Right atrium auricular region (tissue), 2 donors: ENCODE results near the gene AHCYL2. TPM values are rescaled to one million over a fixed set of nuclear protein-coding genes. Genes with fewer than 3 reads are reported as not detected.

Experiments
- DNase-seq: peaks from one replicate; pipeline ENCODE4 v3.0.0-alpha.2; 2019; ENCODE audit warnings: low spot score
- H3K27ac ChIP-seq, 2 donors: fragments of 200-600 bp; sonication (generic); 1 replicate in 1 of 2; 2 replicates in 1 of 2; pipeline ENCODE4 v1.5.1; 2016 to 2019
- H3K27me3 ChIP-seq, 2 donors: fragments of 200-600 bp; sonication (generic); one replicate each; pipeline versions ENCODE4 v1.5.1 to v1.6.0; 2017 to 2019
- H3K36me3 ChIP-seq: fragments of 200-600 bp; sonication (generic); one replicate; pipeline ENCODE4 v1.5.1; 2016
- H3K4me1 ChIP-seq, 2 donors: fragments of 200-600 bp; sonication (generic); one replicate each; pipeline versions ENCODE4 v1.5.1 to v1.6.0; 2017 to 2019
- H3K4me3 ChIP-seq, 2 donors: fragments of 200-600 bp; sonication (generic); 1 replicate in 1 of 2; 2 replicates in 1 of 2; pipeline ENCODE4 v1.5.1; 2017 to 2019; ENCODE audit warnings: mild to moderate bottlenecking in 1 of 2, moderate library complexity in 1 of 2
- H3K9me3 ChIP-seq, 2 donors: fragments of 200-600 bp; sonication (generic); one replicate each; pipeline ENCODE4 v1.5.1; 2019
- CTCF ChIP-seq, 2 donors: fragments of 200-600 bp; sonication (generic); IDR thresholded peaks; one replicate each; pipeline ENCODE4 v1.5.1; 2019; ENCODE audit warnings: antibody characterized with exemption in 2 of 2
- total RNA-seq, 2 donors: library from RNA; depleted of rRNA; stranded (reverse); fragments of >200 nt; gene quantifications; one replicate each; pipeline ENCODE4 v1.1.0, GENCODE V29; 2016

Gene AHCYL2
- total RNA-seq, 2 donors from 2014 or later, result 5.6 to 6.5 TPM

GRCh38 chr7:129271500-129272355, 46.9 kb downstream of the AHCYL2 start:
- Histone ChIP-seq H3K36me3 (no peaks in the 10 kb centered on the region), H3K9me3 (peaks cover 0 to 9% of the 10 kb centered on the region in 2 donors), H3K27me3 (no peaks in the 10 kb centered on the region), H3K4me3 (no peak overlapping the region), H3K4me1 (no peaks in the 10 kb centered on the region), H3K27ac (no peak overlapping the region)
- peak; percentile 18 to 55 for TF ChIP-seq CTCF (IDR thresholded peaks at IDR 0.05)
- DNase-seq, result no peak

- no peaks in the 10 kb centered on the region for H3K36me3 ChIP-seq
- H3K27me3 ChIP-seq, result no peaks in the 10 kb centered on the region
- H3K4me3 ChIP-seq, result no peak overlapping the region
- H3K27ac ChIP-seq, result no peak overlapping the region
- H3K9me3 ChIP-seq, result peaks cover 0 to 9% of the 10 kb centered on the region in 2 donors
- H3K4me1 ChIP-seq, result no peaks in the 10 kb centered on the region
- no peak for DNase-seq
- TF ChIP-seq CTCF (IDR thresholded peaks at IDR 0.05), result no peak
Observed at GRCh38 chr7:129273936-129274335, 49.1 kb downstream of the AHCYL2 start.

- H3K4me1 ChIP-seq, result no peaks in the 10 kb centered on the region
- H3K9me3 ChIP-seq, result peaks cover 0 to 9% of the 10 kb centered on the region in 2 donors
- H3K27ac ChIP-seq, result no peak overlapping the region
- DNase-seq, result no peak
- H3K27me3 ChIP-seq, result no peaks in the 10 kb centered on the region
- no peak for TF ChIP-seq CTCF (IDR thresholded peaks at IDR 0.05)
- no peak overlapping the region for H3K4me3 ChIP-seq
- H3K36me3 ChIP-seq, result no peaks in the 10 kb centered on the region
Observed at GRCh38 chr7:129277629-129278028, 52.8 kb downstream of the AHCYL2 start.

- H3K9me3 ChIP-seq, result peaks cover 0 to 6% of the 10 kb centered on the region in 2 donors
- H3K27ac ChIP-seq, result no peak overlapping the region
- no peaks in the 10 kb centered on the region for H3K36me3 ChIP-seq
- no peaks in the 10 kb centered on the region for H3K27me3 ChIP-seq
- no peak for TF ChIP-seq CTCF (IDR thresholded peaks at IDR 0.05)
- no peaks in the 10 kb centered on the region for H3K4me1 ChIP-seq
- no peak overlapping the region for H3K4me3 ChIP-seq
- DNase-seq, result no peak
Observed at GRCh38 chr7:129278688-129279087, 53.9 kb downstream of the AHCYL2 start.

GRCh38 chr7:129279757-129280156, 54.9 kb downstream of the AHCYL2 start:
- Histone ChIP-seq H3K9me3 (no peaks in the 10 kb centered on the region), H3K27ac (no peak overlapping the region), H3K4me3 (no peak overlapping the region), H3K4me1 (no peaks in the 10 kb centered on the region), H3K27me3 (no peaks in the 10 kb centered on the region), H3K36me3 (no peaks in the 10 kb centered on the region)
- no peak for TF ChIP-seq CTCF (IDR thresholded peaks at IDR 0.05)
- no peak for DNase-seq
